Ishikawa (cell line): ENCODE measurements around the gene FOXN3.

Experiments
- CEBPB ChIP-seq: IDR thresholded peaks from 2 replicates; pipeline ENCODE4 v1.6.1; 2012
- CREB1 ChIP-seq: IDR thresholded peaks from 2 replicates; pipeline ENCODE4 v1.6.1; 2012; ENCODE audit warnings: low read depth
- EGR1 ChIP-seq: IDR thresholded peaks from 2 replicates; pipeline ENCODE4 v1.6.1; 2012
- EP300 ChIP-seq: IDR thresholded peaks from 2 replicates; pipeline ENCODE4 v1.6.1; 2012; ENCODE audit warnings: borderline replicate concordance
- FOXM1 ChIP-seq: IDR thresholded peaks from 2 replicates; pipeline ENCODE4 v1.6.1; 2012; ENCODE audit warnings: low read depth, borderline replicate concordance
- MAX ChIP-seq: IDR thresholded peaks from 2 replicates; pipeline ENCODE4 v1.6.1; 2012
- NFIC ChIP-seq: IDR thresholded peaks from 2 replicates; pipeline ENCODE4 v1.6.1; 2012
- RAD21 ChIP-seq: IDR thresholded peaks from 2 replicates; pipeline ENCODE4 v1.6.1; 2012; ENCODE audit warnings: low read depth
- REST ChIP-seq: IDR thresholded peaks from 2 replicates; pipeline ENCODE4 v1.6.1; 2012; ENCODE audit warnings: low read depth, mild to moderate bottlenecking
- TAF1 ChIP-seq: IDR thresholded peaks from 2 replicates; pipeline ENCODE4 v1.6.1; 2012; ENCODE audit warnings: low read depth, mild to moderate bottlenecking
- TCF12 ChIP-seq: IDR thresholded peaks from 2 replicates; pipeline ENCODE4 v1.6.1; 2012; ENCODE audit warnings: low read depth
- TEAD4 ChIP-seq: IDR thresholded peaks from 2 replicates; pipeline ENCODE4 v1.6.1; 2012
- USF1 ChIP-seq: IDR thresholded peaks from 2 replicates; pipeline ENCODE4 v1.6.1; 2012
- YY1 ChIP-seq: IDR thresholded peaks from 2 replicates; pipeline ENCODE4 v1.6.1; 2012; ENCODE audit warnings: low read depth
- ZBTB7A ChIP-seq: IDR thresholded peaks from 2 replicates; pipeline ENCODE4 v1.6.1; 2012; ENCODE audit warnings: low read depth

The FOXN3 gene

GRCh38 chr14:89144642-89145041 lies 272.4 kb downstream of the FOXN3 start:
- TF ChIP-seq ZBTB7A = no peak
- no peak for TF ChIP-seq TEAD4

GRCh38 chr14:89144066-89144465 lies 273.0 kb downstream of the FOXN3 start:
- TF ChIP-seq CEBPB (no peak), TCF12 (no peak), EGR1 (no peak), MAX (no peak)

GRCh38 chr14:89143595-89143994 lies 273.4 kb downstream of the FOXN3 start:
- no peak for TF ChIP-seq NFIC
- TF ChIP-seq TCF12 = no peak
- TF ChIP-seq ZBTB7A = no peak
- TF ChIP-seq CREB1 = no peak
- TF ChIP-seq TEAD4 = no peak
- TF ChIP-seq FOXM1 = no peak
- no peak for TF ChIP-seq CEBPB
- no peak for TF ChIP-seq USF1
- TF ChIP-seq EP300 = no peak

- no peak for TF ChIP-seq TAF1
These were observed 274.7 kb downstream of the FOXN3 start for GRCh38 chr14:89142366-89142765.

GRCh38 chr14:89141862-89142261 lies 275.2 kb downstream of the FOXN3 start:
- TF ChIP-seq ZBTB7A (no peak), REST (no peak), CEBPB (no peak), NFIC (no peak), EP300 (no peak), EGR1 (no peak), USF1 (no peak), MAX (no peak), TAF1 (no peak), YY1 (no peak), TEAD4 (no peak)

GRCh38 chr14:89140326-89140725 lies 276.7 kb downstream of the FOXN3 start:
- TF ChIP-seq MAX = no peak
- no peak for TF ChIP-seq USF1
- no peak for TF ChIP-seq EP300
- no peak for TF ChIP-seq CEBPB
- no peak for TF ChIP-seq EGR1
- no peak for TF ChIP-seq ZBTB7A
- TF ChIP-seq TCF12 = no peak
- no peak for TF ChIP-seq TEAD4
- TF ChIP-seq RAD21 = no peak
- no peak for TF ChIP-seq REST
- TF ChIP-seq CREB1 = no peak
- no peak for TF ChIP-seq NFIC
